VCaP (cell line): ENCODE results near the gene NUP210L.

Experiments
- H3K27ac ChIP-seq: fragments of 450-650 bp; 2 replicates; pipeline ENCODE4 v1.5.1; 2017
- CTCF ChIP-seq: fragments of 450-650 bp; conservative IDR thresholded peaks from 2 replicates; pipeline ENCODE4 v1.5.1; 2017; ENCODE audit warnings: mild to moderate bottlenecking, moderate library complexity

The NUP210L gene

GRCh38 chr1:153976819-153977249 is 178.0 kb downstream of the NUP210L start:
- no peak for TF ChIP-seq CTCF
- peak overlapping the region; percentile 96 for H3K27ac ChIP-seq

- H3K27ac ChIP-seq: no peak overlapping the region; the same call in 1 of the 2 replicates
- no peak for TF ChIP-seq CTCF
Observed at GRCh38 chr1:153973525-153973924, 181.3 kb downstream of the NUP210L start.

- no peak overlapping the region; the same call in 1 of the 2 replicates for H3K27ac ChIP-seq
- TF ChIP-seq CTCF: no peak
Observed at GRCh38 chr1:153973071-153973470, 181.8 kb downstream of the NUP210L start.

GRCh38 chr1:153970346-153970745 is 184.5 kb downstream of the NUP210L start:
- no peak overlapping the region; the same call in 1 of the 2 replicates for H3K27ac ChIP-seq
- TF ChIP-seq CTCF: no peak

GRCh38 chr1:153968972-153969371 is 185.9 kb downstream of the NUP210L start:
- TF ChIP-seq CTCF: no peak
- H3K27ac ChIP-seq: peak overlapping the region; percentile 99

- H3K27ac ChIP-seq: peak overlapping the region; percentile 99
- TF ChIP-seq CTCF: no peak
Observed at GRCh38 chr1:153968408-153968807, 186.5 kb downstream of the NUP210L start.

- peak overlapping the region; percentile 99 for H3K27ac ChIP-seq
- no peak for TF ChIP-seq CTCF
Observed at GRCh38 chr1:153968000-153968363, 186.9 kb downstream of the NUP210L start.
